HG03457 (cell line): Measurements from ENCODE around the gene SNX30.

Experiments used
- ATAC-seq: cut with Tn5 transposase; IDR thresholded peaks from one replicate; pipeline ENCODE4 v1.9.1; 2021; ENCODE audit warnings: moderate number of reproducible peaks; ENCODE audit not compliant: unreplicated experiment

The SNX30 gene

DNA sequence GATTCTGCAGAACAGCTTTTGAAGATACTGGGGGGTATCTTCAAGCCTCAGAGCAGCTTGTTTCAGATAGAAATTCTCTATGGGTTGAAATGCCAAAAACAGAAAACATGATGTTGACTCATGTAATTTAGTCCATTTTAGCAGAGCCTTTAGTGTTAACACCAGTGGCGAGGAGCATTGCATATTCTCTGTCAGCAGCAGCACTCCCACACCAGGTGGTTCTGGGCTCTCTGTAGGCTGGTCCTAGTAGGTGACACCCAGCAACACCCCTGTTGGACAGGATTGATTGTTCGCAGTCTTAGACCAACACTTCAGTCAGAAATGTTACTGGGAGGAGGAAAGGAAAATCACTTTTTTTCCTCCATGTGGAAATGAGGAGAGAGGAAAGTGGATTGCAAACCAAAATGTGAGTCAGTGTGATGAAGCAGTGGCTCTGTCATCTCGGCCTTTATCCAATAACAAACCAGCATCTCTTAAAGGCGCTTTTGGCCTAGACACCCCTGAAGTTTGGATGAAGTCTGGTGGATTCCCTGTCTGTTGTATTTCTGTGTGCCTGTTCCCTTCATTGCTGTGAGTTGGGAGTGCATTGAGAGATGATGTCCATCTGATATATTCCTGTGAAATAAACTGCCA is 123.3 kb downstream of the SNX30 start:
- no peak for ATAC-seq

DNA sequence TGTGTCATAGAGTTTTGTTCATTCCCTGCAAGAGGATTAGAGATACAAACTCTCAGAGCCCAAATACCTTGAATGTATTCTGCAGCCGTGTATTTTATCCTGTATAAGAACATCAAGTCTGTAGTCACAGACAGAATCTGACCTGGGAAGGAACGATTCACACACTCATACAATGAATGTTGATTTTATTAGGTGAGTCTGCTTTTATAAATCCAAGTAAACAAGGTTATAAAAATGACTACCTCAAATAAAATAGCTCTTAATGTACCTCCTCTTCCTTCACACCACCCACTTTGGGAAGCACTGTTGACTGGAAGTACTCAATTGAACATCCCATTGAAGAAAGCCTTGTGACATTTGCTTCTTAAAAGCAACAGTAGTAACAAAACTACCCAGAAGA is 128.2 kb downstream of the SNX30 start:
- no peak for ATAC-seq

DNA sequence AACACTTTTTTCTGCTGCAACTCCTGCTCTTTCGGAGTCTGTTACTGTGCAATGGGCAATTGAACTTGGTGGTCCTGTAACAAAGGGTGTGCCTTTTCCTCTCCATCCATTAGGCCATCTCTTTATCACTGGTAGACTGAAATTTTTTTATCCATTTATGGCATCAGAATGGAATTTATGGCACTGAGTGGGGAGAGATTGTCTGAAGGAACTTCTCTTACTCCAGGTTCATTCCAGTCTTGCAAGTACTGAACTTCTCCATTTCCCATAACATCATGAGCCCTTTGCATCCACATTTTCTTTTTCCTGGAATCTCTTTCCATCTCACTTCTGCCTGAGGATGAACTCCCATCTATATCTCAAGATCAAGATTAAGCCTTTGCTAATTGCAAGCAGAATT is 130.1 kb downstream of the SNX30 start:
- ATAC-seq, result no peak

- no peak for ATAC-seq
These were observed 130.8 kb downstream of the SNX30 start for GRCh38 chr9:112881331-112881730.

DNA sequence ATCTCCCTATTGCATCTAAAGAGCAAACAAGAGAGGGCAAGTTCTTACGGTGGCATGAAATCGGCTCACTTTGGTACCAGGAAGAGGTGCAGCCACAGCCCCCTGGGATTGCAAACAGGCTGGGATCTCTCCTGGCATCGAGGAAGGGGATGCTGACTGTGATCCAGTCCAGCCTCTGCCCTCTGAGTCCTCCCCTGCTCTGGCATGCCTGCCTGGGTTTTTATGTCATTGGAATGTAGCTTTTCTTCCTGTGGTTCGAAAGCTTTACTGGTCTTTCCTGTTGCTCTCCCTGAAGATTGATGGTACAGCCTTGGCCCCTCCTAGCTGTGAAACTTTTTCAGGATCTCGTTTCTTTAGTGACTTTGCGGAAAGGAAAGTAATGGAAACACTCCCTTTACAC is 133.5 kb downstream of the SNX30 start:
- no peak for ATAC-seq

DNA sequence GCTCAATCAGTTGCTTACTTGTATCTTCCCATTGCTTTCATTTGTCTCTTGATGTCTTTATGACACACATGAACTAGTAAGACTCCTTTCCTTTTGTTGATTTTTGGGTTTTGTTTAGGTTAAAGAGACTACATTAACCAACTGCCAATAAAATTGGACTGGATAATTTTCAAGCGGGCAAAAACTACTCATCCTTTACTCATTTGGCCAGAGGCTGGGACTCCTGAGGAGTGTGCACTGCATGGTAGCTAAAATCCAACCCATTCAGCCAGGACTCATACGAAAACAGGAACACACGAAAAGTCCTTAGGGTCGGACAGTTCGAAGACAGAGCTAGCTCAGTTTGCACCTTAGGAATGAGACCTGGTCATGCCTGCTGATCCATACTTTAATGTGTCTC is 134.2 kb downstream of the SNX30 start:
- ATAC-seq, result no peak

GRCh38 chr9:112885324-112885723 is 134.8 kb downstream of the SNX30 start:
- ATAC-seq, result no peak

- no peak for ATAC-seq
These were observed 135.8 kb downstream of the SNX30 start for GRCh38 chr9:112886351-112886750.

GRCh38 chr9:112887381-112887780 is 136.8 kb downstream of the SNX30 start:
- no peak for ATAC-seq

DNA sequence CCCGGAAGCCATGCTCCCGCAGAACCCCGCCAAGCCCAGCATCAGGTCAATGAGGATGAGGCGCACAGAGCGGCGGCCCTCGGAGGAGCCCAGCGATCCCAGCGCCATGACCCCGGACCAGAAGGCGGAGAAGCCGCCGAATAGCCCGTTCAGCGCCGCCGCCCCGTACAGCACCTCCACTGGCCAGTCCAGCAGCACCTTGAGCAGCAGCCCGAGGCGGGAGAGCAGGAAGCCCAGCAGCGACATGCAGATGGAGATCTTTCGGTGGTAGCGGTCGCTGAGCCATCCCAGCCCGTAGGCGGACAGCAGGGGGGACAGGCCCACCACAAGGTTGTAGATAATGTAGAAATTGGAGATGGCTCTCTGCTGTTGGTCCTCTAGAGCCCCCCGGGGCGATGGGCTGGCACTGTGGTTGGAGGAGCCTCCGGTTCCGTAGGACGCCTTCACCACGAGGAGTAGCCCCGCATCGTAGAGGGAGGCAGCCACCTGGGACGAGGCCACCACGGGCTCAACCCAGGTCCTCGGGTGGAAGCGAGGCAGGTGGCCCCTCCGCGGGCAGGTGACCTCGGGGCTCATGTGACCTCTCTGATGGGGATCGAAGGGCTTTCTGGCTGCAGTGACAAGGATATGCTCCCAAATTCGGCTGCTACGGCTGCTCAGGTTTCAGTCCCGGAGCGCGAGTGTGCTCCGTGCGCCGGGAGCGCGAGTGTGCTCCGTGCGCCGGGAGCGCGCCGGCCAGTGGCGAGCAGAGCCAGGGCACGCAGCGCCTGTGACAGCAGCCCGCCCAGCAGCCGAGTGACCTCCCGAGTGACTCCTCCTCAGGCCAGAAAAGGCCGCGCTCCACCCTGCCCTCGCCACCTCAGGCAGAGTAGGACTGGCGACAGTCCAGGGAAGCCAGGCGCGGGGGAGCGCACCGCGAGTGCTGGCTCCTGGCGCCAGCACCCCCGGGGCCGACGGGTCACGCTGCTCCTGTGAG is 139.8 kb downstream of the SNX30 start, which contains the start of gene SLC46A2:
SLC46A2 (minus strand) TSS at position 771 of the 976 bp plus-strand sequence; CDS start at position 576, 195 bp downstream.
- no peak for ATAC-seq

DNA sequence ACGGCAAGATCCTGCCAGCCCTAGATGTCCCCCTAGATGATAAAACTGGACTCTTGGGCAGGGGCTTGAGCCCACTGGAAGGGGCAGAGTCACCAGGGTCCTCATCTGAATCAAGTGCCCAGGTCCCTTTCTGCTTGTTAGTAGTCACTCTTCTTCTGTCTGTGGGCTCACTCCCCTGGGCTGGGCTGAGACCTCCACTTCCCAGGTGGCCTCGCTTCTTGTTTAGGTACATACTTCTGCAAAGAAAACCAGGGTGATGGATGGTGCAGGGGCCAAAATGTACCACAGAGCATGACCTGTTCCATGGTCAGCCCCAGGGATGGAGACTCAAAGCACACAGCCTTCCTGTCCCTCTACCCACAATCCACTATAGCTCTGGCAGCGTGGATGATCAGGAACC is 141.0 kb downstream of the SNX30 start:
- no peak for ATAC-seq

- ATAC-seq, result no peak
These were observed 142.4 kb downstream of the SNX30 start for GRCh38 chr9:112892981-112893380.

- ATAC-seq, result no peak
These were observed 143.5 kb downstream of the SNX30 start for GRCh38 chr9:112894041-112894440.

DNA sequence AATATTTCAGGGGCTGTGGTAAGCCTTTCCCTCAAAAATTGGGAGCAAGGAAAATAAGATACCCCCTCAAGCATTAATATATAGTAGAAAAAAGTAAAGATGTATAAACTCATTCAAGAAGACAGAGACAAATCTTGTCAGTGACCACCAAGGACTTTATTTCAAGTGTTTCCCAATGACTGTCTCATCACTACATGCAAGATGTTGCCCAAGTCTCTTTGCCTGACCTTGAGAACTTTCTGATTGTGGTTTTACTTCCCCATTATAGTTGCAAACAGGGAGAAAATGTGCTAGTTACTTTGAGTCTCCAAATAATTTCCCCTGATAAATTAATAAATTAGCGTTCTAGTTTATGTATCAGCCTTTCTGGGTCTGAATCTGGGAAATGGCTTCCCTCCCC is 144.1 kb downstream of the SNX30 start:
- ATAC-seq, result no peak

- ATAC-seq, result no peak
These were observed 145.6 kb downstream of the SNX30 start for GRCh38 chr9:112896131-112896530.

DNA sequence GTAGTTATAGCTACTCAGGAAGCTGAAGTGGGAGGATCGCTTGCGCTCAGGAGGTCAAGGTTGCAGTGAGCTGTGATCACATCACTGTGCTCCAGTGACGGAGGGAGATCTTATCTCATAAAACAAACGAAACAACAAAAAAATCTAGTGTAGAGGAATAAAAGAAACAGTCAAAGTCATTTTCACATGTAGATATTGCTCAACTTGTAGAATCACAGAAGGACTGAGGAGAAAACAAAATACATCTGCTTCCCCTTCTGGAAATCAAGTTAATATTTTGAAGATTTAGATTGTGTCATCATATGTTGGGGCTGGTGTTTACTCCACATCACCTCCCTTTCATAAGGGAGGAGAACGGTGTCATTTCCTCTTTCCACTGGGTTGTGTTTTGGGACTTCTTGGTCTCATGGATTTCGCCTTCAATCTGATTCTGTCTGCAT is 148.3 kb downstream of the SNX30 start:
- ATAC-seq, result no peak

DNA sequence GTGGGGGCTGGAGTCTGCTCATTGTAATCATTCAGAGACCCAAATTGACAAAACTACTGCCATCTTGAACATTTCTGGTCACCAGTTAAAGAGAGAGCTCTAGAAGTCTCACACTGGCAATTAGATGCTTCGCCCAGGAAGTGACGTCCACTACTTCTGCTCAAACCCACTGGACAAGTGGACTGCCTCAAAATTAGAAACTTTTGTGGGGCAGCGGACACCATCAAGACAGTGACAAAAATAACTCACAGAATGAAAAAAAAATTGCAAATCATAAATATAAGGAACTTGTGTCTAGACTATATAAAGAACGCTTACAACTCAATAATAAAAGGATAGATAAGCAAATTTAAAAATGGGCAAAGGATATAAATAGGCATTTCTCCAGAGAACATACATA is 149.9 kb downstream of the SNX30 start:
- no peak for ATAC-seq

GRCh38 chr9:112900901-112901300 is 150.3 kb downstream of the SNX30 start:
- no peak for ATAC-seq

GRCh38 chr9:112905084-112905483 is 154.5 kb downstream of the SNX30 start:
- ATAC-seq, result no peak

DNA sequence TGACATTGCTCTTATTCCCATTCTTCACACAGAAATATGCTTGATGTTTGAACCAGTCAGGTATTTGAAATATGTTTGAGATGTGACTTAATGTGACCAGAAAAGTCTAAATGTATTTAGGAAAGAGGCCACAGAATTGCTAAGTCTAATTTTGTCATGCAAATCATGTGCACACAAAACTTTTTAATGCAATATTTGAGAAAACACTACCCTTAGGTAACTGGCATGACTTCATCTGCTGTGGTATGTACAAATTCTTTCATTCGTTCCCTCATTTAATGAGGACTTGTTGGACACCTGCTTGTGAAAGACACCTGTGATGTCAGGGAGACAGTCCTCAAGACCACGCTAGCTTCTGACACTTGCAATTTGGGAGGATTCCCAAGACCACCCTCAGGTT is 161.2 kb downstream of the SNX30 start:
- ATAC-seq, result no peak

DNA sequence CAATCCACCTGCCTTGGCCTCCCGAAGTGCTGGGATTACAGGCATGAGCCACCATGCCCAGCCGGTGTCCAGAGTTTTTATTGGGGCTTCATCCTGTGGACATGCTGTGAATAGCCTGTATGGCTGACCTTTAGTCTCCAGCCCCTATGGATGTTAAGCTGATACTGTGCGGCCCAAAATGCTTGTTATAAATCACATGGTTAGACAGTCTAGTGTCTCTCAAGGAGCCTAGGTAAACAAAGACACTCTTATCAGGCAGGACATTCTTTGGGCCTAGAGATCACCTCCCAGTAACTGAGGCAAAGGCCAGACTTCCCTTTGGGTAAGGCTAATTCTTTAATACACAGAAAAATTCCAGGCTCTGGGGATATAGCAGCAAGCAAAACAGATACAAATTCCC is 162.1 kb downstream of the SNX30 start:
- ATAC-seq, result no peak

DNA sequence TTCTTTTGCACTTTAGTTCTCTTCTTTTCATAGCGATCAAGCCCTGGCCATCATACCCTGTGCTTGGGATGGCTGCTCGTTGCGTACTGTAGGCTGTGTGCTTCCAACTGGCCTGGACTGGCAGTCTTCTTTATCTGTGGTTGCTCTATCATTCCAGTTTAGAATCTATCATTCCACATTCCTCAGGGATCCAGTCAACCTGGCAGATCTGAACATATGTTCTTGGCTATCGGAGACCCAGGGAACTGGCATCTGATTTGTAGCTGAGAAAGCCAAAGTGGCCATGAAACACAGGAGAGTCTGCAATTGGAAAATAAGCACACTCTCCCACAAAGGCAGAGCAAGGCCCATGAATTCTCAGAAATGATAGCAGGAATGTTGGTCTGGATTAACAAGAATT is 162.8 kb downstream of the SNX30 start:
- no peak for ATAC-seq
